HepG2 (cell line): Measurements from ENCODE around the gene MCAT. TPM values are rescaled to one million over a fixed set of nuclear protein-coding genes. Genes with fewer than 3 reads are reported as not detected.
A peak's percentile ranks its signal among the peaks of the same experiment; 100 is the strongest.

Source experiments
- BRD4 ChIP-seq: sonication (generic); formaldehyde crosslinking; IDR thresholded peaks from 2 replicates; pipeline ENCODE4 v1.4.0; 2020; ENCODE audit warnings: missing genetic modification reagents
- ERF ChIP-seq: IDR thresholded peaks from 2 replicates; pipeline ENCODE4 v1.6.1; 2018; ENCODE audit warnings: missing biosample characterization, missing genetic modification reagents
- HDAC2 ChIP-seq: sonication (generic); formaldehyde crosslinking; IDR thresholded peaks from 2 replicates; pipeline ENCODE4 v1.4.0; 2020; ENCODE audit warnings: missing genetic modification reagents
- HHEX ChIP-seq: IDR thresholded peaks from 2 replicates; pipeline ENCODE4 v1.6.1; 2016; ENCODE audit warnings: control low read depth
- HNRNPL ChIP-seq: fragments of 200-400 bp; formaldehyde crosslinking; IDR thresholded peaks from 2 replicates; pipeline ENCODE4 v1.6.1; 2017; ENCODE audit warnings: mild to moderate bottlenecking, low read depth, low read length
- MAFG ChIP-seq: sonication (generic); formaldehyde crosslinking; IDR thresholded peaks from 2 replicates; pipeline ENCODE4 v1.5.1; 2020; ENCODE audit warnings: mild to moderate bottlenecking, missing genetic modification reagents
- NFYB ChIP-seq: sonication (generic); formaldehyde crosslinking; IDR thresholded peaks from 2 replicates; pipeline ENCODE4 v1.4.0; 2020; ENCODE audit warnings: missing genetic modification reagents
- PLRG1 ChIP-seq: fragments of 450-650 bp; conservative IDR thresholded peaks from 2 replicates; pipeline ENCODE4 v1.6.1; 2016
- RBFOX2 ChIP-seq: fragments of 200-400 bp; formaldehyde crosslinking; IDR thresholded peaks from 2 replicates; pipeline ENCODE4 v1.6.1; 2017; ENCODE audit warnings: low read depth, mild to moderate bottlenecking, low read length
- RBM39 ChIP-seq: fragments of 200-400 bp; formaldehyde crosslinking; IDR thresholded peaks from one replicate; pipeline ENCODE4 v1.6.1; 2018; ENCODE audit warnings: antibody characterized with exemption, mild to moderate bottlenecking, low read depth, low read length; ENCODE audit not compliant: poor library complexity, severe bottlenecking
- RFX1 ChIP-seq: fragments of 450-650 bp; IDR thresholded peaks from 2 replicates; pipeline ENCODE4 v1.6.1; 2017
- SAP130 ChIP-seq: IDR thresholded peaks from 2 replicates; pipeline ENCODE4 v1.6.1; 2016; ENCODE audit warnings: low read depth
- SOX5 ChIP-seq: IDR thresholded peaks from 2 replicates; pipeline ENCODE4 v1.6.1; 2016; ENCODE audit warnings: borderline replicate concordance
- TARDBP ChIP-seq: sonication (generic); formaldehyde crosslinking; IDR thresholded peaks from 2 replicates; pipeline ENCODE4 v1.8.0; 2022; ENCODE audit warnings: mild to moderate bottlenecking, missing genetic modification reagents
- ZFYVE20 ChIP-seq: sonication (generic); formaldehyde crosslinking; IDR thresholded peaks from 2 replicates; pipeline ENCODE4 v1.8.0; 2023; ENCODE audit warnings: low read depth, mild to moderate bottlenecking, moderate library complexity, missing genetic modification reagents, borderline replicate concordance
- ZKSCAN5 ChIP-seq: sonication (generic); formaldehyde crosslinking; IDR thresholded peaks from 2 replicates; pipeline ENCODE4 v1.5.1; 2020; ENCODE audit warnings: mild to moderate bottlenecking, missing genetic modification reagents
- ZMYM3 ChIP-seq: sonication (generic); formaldehyde crosslinking; IDR thresholded peaks from 2 replicates; pipeline ENCODE4 v1.5.1; 2020; ENCODE audit warnings: mild to moderate bottlenecking, missing genetic modification reagents
- ZNF225 ChIP-seq: sonication (generic); formaldehyde crosslinking; IDR thresholded peaks from 2 replicates; pipeline ENCODE4 v1.4.0; 2020; ENCODE audit warnings: mild to moderate bottlenecking, missing genetic modification reagents
- ZNF263 ChIP-seq: sonication (generic); formaldehyde crosslinking; IDR thresholded peaks from 2 replicates; pipeline ENCODE4 v1.4.0; 2020; ENCODE audit warnings: missing genetic modification reagents
- ZNF331 ChIP-seq: sonication (generic); formaldehyde crosslinking; IDR thresholded peaks from 2 replicates; pipeline ENCODE4 v1.4.0; 2020; ENCODE audit warnings: missing genetic modification reagents
- ZNF446 ChIP-seq: sonication (generic); formaldehyde crosslinking; IDR thresholded peaks from 2 replicates; pipeline ENCODE4 v1.5.0; 2020; ENCODE audit warnings: mild to moderate bottlenecking, missing genetic modification reagents
- ZNF615 ChIP-seq: sonication (generic); formaldehyde crosslinking; IDR thresholded peaks from 2 replicates; pipeline ENCODE4 v1.5.0; 2020; ENCODE audit warnings: mild to moderate bottlenecking, missing genetic modification reagents, borderline replicate concordance
- ZNF782 ChIP-seq: sonication (generic); formaldehyde crosslinking; IDR thresholded peaks from 2 replicates; pipeline ENCODE4 v1.4.0; 2020; ENCODE audit warnings: missing genetic modification reagents, mild to moderate bottlenecking, borderline replicate concordance
- ZNF792 ChIP-seq: IDR thresholded peaks from 2 replicates; pipeline ENCODE4 v1.6.1; 2016
- polyA plus RNA-seq, 8 experiments: library from polyadenylated mRNA; depleted of rRNA in 3 of 8; stranded (reverse) in 7 of 8; unstranded in 1 of 8; fragments of >200 nt; fragmentation: Illumina TruSeq in 4 of 8; extraction: Trizol in 4 of 8; gene quantifications; 2 replicates each; pipeline versions ENCODE4 v1.2.1 to v1.2.3, GENCODE V29; 2011 to 2016; ENCODE audit warnings: low read depth in 4 of 8, missing spikeins in 1 of 8, mixed read lengths in 1 of 8; ENCODE audit not compliant: insufficient read depth in 1 of 8
- total RNA-seq, 5 experiments: library from RNA; depleted of rRNA; stranded (reverse); fragments of >200 nt; fragmentation: Illumina TruSeq; extraction: Trizol; gene quantifications; 2 replicates each; pipeline ENCODE4 v1.2.3, GENCODE V29; 2016; ENCODE audit warnings: low read depth in 1 of 5
- TF ChIP-seq, protein P1 (sequence below): IDR thresholded peaks from 2 replicates; pipeline ENCODE4 v1.6.1; 2016; ENCODE audit warnings: low read depth, borderline replicate concordance
- TF ChIP-seq, protein P2 (sequence below): sonication (generic); formaldehyde crosslinking; IDR thresholded peaks from 2 replicates; pipeline ENCODE4 v1.4.0; 2020; ENCODE audit warnings: low read depth, missing genetic modification reagents
- TF ChIP-seq, protein P3 (sequence below): sonication (generic); formaldehyde crosslinking; IDR thresholded peaks from 2 replicates; pipeline ENCODE4 v1.4.0; 2020; ENCODE audit warnings: missing genetic modification reagents
- TF ChIP-seq, protein P4 (sequence below): sonication (generic); formaldehyde crosslinking; IDR thresholded peaks from 2 replicates; pipeline ENCODE4 v1.4.0; 2020; ENCODE audit warnings: low read depth, mild to moderate bottlenecking, missing genetic modification reagents

MCAT gene
- total and polyA plus RNA-seq, 2 of the 13 experiments (the other 11 are each of a cell fraction or from before 2014, with no cell fraction given) = 9.3 to 16.7 TPM

DNA sequence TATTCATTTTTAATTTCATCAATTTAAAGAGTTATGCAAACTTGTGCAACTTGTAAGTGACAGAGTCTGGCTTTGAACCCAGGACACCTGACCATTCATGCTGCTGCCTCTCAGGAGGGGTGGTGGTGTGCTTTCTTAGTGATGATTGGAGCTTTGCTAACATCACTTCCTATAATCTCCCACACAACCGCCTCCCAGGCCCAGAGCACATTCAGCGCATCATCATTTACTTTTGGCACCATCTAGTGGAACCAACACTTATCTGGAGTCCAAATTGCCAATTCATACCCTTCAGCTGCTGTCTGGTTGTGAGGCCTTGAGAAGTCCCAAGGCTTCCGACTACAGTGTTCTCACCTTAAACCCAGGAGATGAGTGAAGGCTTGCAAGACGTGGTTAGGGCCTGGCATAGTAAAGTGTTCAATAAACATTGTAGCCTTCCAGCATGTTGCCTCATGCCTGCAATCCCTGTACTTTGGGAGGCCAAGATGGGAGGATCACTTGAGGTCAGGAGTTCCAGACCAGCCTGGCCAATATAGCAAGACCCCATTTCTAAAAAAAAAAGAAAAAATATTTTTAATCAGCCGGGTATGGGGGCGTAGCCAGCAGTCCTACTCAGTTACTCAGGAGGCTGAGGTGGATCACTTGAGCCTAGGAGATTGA, 52.9 kb downstream of the MCAT start (continued):
- TF ChIP-seq, protein P1, sequence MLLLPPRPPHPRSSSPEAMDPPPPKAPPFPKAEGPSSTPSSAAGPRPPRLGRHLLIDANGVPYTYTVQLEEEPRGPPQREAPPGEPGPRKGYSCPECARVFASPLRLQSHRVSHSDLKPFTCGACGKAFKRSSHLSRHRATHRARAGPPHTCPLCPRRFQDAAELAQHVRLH (CRISPR knock-in tag) = peak; percentile 67; the same call in 1 of the 2 replicates
- TF ChIP-seq ZMYM3 (CRISPR knock-in tag) (peak; percentile 78), SAP130 (CRISPR knock-in tag) (peak; percentile 73), HHEX (CRISPR knock-in tag) (no peak), ZNF782 (CRISPR knock-in tag) (no peak), TARDBP (no peak), RBM39 (no peak), RFX1 (no peak), SOX5 (CRISPR knock-in tag) (0 out of 2 replicates have a peak, but pooled peaks have one; percentile 20), PLRG1 (no peak), ZNF263 (CRISPR knock-in tag) (no peak), HNRNPL (no peak), NFYB (CRISPR knock-in tag) (no peak), ERF (CRISPR knock-in tag) (peak; percentile 55; the same call in 1 of the 2 replicates), ZNF446 (CRISPR knock-in tag) (no peak), HDAC2 (peak; percentile 34; the same call in 1 of the 2 replicates), MAFG (CRISPR knock-in tag) (no peak), ZKSCAN5 (CRISPR knock-in tag) (peak; percentile 73; the same call in 1 of the 2 replicates), ZNF331 (CRISPR knock-in tag) (no peak), BRD4 (CRISPR knock-in tag) (no peak), RBFOX2 (no peak), ZNF225 (CRISPR knock-in tag) (no peak), ZNF615 (CRISPR knock-in tag) (no peak), ZNF792 (no peak), ZFYVE20 (CRISPR knock-in tag) (no peak)
- TF ChIP-seq, protein P2, sequence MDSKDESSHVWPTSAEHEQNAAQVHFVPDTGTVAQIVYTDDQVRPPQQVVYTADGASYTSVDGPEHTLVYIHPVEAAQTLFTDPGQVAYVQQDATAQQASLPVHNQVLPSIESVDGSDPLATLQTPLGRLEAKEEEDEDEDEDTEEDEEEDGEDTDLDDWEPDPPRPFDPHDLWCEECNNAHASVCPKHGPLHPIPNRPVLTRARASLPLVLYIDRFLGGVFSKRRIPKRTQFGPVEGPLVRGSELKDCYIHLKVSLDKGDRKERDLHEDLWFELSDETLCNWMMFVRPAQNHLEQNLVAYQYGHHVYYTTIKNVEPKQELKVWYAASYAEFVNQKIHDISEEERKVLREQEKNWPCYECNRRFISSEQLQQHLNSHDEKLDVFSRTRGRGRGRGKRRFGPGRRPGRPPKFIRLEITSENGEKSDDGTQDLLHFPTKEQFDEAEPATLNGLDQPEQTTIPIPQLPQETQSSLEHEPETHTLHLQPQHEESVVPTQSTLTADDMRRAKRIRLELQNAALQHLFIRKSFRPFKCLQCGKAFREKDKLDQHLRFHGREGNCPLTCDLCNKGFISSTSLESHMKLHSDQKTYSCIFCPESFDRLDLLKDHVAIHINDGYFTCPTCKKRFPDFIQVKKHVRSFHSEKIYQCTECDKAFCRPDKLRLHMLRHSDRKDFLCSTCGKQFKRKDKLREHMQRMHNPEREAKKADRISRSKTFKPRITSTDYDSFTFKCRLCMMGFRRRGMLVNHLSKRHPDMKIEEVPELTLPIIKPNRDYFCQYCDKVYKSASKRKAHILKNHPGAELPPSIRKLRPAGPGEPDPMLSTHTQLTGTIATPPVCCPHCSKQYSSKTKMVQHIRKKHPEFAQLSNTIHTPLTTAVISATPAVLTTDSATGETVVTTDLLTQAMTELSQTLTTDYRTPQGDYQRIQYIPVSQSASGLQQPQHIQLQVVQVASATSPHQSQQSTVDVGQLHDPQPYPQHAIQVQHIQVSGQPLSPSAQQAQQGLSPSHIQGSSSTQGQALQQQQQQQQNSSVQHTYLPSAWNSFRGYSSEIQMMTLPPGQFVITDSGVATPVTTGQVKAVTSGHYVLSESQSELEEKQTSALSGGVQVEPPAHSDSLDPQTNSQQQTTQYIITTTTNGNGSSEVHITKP (CRISPR knock-in tag) = no peak
- TF ChIP-seq, protein P3, sequence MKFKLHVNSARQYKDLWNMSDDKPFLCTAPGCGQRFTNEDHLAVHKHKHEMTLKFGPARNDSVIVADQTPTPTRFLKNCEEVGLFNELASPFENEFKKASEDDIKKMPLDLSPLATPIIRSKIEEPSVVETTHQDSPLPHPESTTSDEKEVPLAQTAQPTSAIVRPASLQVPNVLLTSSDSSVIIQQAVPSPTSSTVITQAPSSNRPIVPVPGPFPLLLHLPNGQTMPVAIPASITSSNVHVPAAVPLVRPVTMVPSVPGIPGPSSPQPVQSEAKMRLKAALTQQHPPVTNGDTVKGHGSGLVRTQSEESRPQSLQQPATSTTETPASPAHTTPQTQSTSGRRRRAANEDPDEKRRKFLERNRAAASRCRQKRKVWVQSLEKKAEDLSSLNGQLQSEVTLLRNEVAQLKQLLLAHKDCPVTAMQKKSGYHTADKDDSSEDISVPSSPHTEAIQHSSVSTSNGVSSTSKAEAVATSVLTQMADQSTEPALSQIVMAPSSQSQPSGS (CRISPR knock-in tag) = no peak
- TF ChIP-seq, protein P4, sequence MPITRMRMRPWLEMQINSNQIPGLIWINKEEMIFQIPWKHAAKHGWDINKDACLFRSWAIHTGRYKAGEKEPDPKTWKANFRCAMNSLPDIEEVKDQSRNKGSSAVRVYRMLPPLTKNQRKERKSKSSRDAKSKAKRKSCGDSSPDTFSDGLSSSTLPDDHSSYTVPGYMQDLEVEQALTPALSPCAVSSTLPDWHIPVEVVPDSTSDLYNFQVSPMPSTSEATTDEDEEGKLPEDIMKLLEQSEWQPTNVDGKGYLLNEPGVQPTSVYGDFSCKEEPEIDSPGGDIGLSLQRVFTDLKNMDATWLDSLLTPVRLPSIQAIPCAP = no peak
